Measurements from ENCODE around the gene LPIN1.

GRCh38 chr2:11697103-11697871, 49.1 kb upstream of the LPIN1 start:
- TF ChIP-seq CTCF (IDR thresholded peaks at IDR 0.05) = no peak
- TF ChIP-seq POLR2A (IDR thresholded peaks at IDR 0.05) = no peak
